ENCODE measurements around the gene CHD9NB. TPM values are rescaled to one million over a fixed set of nuclear protein-coding genes. Genes with fewer than 3 reads are reported as not detected.

The CHD9NB gene
- total and polyA plus RNA-seq, 10 of the 15 experiments (the other 5 are each of a cell fraction or from before 2014, with no cell fraction given) = 0.14 to 1.6 (median 0.73) TPM

GRCh38 chr16:53061701-53062159 is 9.0 kb upstream of the CHD9NB start (continued):
- TF ChIP-seq HSF1 (IDR thresholded peaks at IDR 0.05; ENCODE audit: low read depth, low read length) (no peak), ZNF592 (IDR thresholded peaks at IDR 0.05) (0 out of 2 replicates have a peak, but pooled peaks have one; percentile 5), NBN (IDR thresholded peaks at IDR 0.05) (peak; percentile 96), FOS (IDR thresholded peaks at IDR 0.05; ENCODE audit: borderline replicate concordance, extremely low read depth, insufficient read length) (no peak), POLR2AphosphoS5 (IDR thresholded peaks at IDR 0.05; ENCODE audit: low read length) (peak; percentile 17; the same call in 1 of the 2 replicates), BCLAF1 (IDR thresholded peaks at IDR 0.05) (no peak)

Measured in GM12878 (cell line).